IMR-90 (cell line): Measurements from ENCODE around the gene ABR. TPM values are rescaled to one million over a fixed set of nuclear protein-coding genes. Genes with fewer than 3 reads are reported as not detected.

Experiments
- ATAC-seq: fragments of 200-7000 bp; cut with Tn5 transposase; 2 replicates; pipeline ENCODE4 v1.9.1; 2020; ENCODE audit warnings: low read depth, mild to moderate bottlenecking, moderate library complexity
- BruUV-seq: library from RNA; stranded (reverse); fragments of 400-500 nt; replicated peaks from 2 replicates; lab custom pipeline; 2021; lab: Mats Ljungman, UMichigan
- CTCF ChIA-PET: fragments of 300-600 bp; formaldehyde crosslinking; extraction: SDS; loops from one replicate; lab custom pipeline; 2021; ENCODE audit warnings: antibody characterized with exemption; lab: Yijun Ruan, JAX
- POLR2A ChIA-PET: fragments of 300-600 bp; sonication (Branson Sonifier 250); formaldehyde crosslinking; loops from one replicate; lab custom pipeline; 2022; ENCODE audit warnings: antibody characterized with exemption; ENCODE audit not compliant: unreplicated experiment; lab: Charles Lee
- DNase-seq: peaks from one replicate; pipeline ENCODE4 v3.0.0; 2013
- H2AFZ ChIP-seq: replicated peaks from 2 replicates; pipeline ENCODE3; 2013; ENCODE audit warnings: low read length, mild to moderate bottlenecking; ENCODE audit not compliant: poor library complexity
- H2AK5ac ChIP-seq: 2 replicates; pipeline ENCODE4 v1.6.1; 2013; ENCODE audit warnings: low read depth, low read length, inconsistent platforms
- H2AK9ac ChIP-seq: replicated peaks from 2 replicates; pipeline ENCODE3; 2013; ENCODE audit warnings: mild to moderate bottlenecking, low read depth, low read length, moderate library complexity; ENCODE audit not compliant: poor library complexity
- H2BK120ac ChIP-seq: 2 replicates; pipeline ENCODE4 v1.6.1; 2013; ENCODE audit warnings: low read depth, low read length, inconsistent platforms
- H2BK15ac ChIP-seq: 3 replicates; pipeline ENCODE4 v1.6.1; 2013; ENCODE audit warnings: low read depth, low read length, inconsistent platforms
- H2BK20ac ChIP-seq: 2 replicates; pipeline ENCODE4 v1.6.1; 2013; ENCODE audit warnings: low read depth, mild to moderate bottlenecking, inconsistent platforms, low read length, moderate library complexity
- H2BK5ac ChIP-seq: 2 replicates; pipeline ENCODE4 v1.6.1; 2013; ENCODE audit warnings: mild to moderate bottlenecking, low read depth, low read length, inconsistent platforms; ENCODE audit not compliant: poor library complexity, severe bottlenecking
- H3K14ac ChIP-seq: replicated peaks from 2 replicates; pipeline ENCODE4 v1.6.1; 2013; ENCODE audit warnings: low read depth, low read length, inconsistent platforms
- H3K18ac ChIP-seq: 2 replicates; pipeline ENCODE4 v1.6.1; 2013; ENCODE audit warnings: low read depth, low read length, control low read depth
- H3K23ac ChIP-seq: 2 replicates; pipeline ENCODE4 v1.6.1; 2013; ENCODE audit warnings: low read depth, low read length, inconsistent platforms
- H3K27ac ChIP-seq: 2 replicates; pipeline ENCODE4 v1.5.1; 2013; ENCODE audit warnings: mild to moderate bottlenecking, control low read depth, low read length; ENCODE audit not compliant: insufficient read depth
- H3K27me3 ChIP-seq: 2 replicates; pipeline ENCODE4 v1.6.1; 2013; ENCODE audit warnings: low read length; ENCODE audit not compliant: control insufficient read depth, insufficient read depth
- H3K36me3 ChIP-seq: 2 replicates; pipeline ENCODE4 v1.6.1; 2013; ENCODE audit warnings: low read length, mixed read lengths; ENCODE audit not compliant: control insufficient read depth, insufficient read depth
- H3K4ac ChIP-seq: 2 replicates; pipeline ENCODE4 v1.6.1; 2013; ENCODE audit warnings: low read depth, low read length, inconsistent platforms
- H3K4me1 ChIP-seq: 2 replicates; pipeline ENCODE4 v1.6.1; 2013; ENCODE audit warnings: low read length, mixed read lengths; ENCODE audit not compliant: control insufficient read depth, insufficient read depth
- H3K4me2 ChIP-seq: 2 replicates; pipeline ENCODE4 v1.6.1; 2013; ENCODE audit warnings: low read depth, mild to moderate bottlenecking, control low read depth, low read length, moderate library complexity
- H3K4me3 ChIP-seq: 2 replicates; pipeline ENCODE4 v1.5.1; 2013; ENCODE audit warnings: low read depth, mild to moderate bottlenecking, control low read depth, low read length, moderate library complexity; ENCODE audit not compliant: insufficient read depth
- H3K56ac ChIP-seq: 2 replicates; pipeline ENCODE4 v1.6.1; 2013; ENCODE audit warnings: low read length, inconsistent platforms; ENCODE audit not compliant: insufficient read depth; ENCODE audit errors: extremely low read depth
- H3K79me1 ChIP-seq, 2 experiments: 2 replicates each; pipeline ENCODE4 v1.6.1; 2013; ENCODE audit warnings: low read length in 2 of 2, inconsistent platforms in 1 of 2, low read depth in 1 of 2
- H3K9ac ChIP-seq: 2 replicates; pipeline ENCODE4 v1.6.1; 2013; ENCODE audit warnings: low read depth, low read length, control low read depth
- H3K9me1 ChIP-seq: 2 replicates; pipeline ENCODE4 v1.6.1; 2013; ENCODE audit warnings: low read length, inconsistent platforms; ENCODE audit not compliant: insufficient read depth
- H3K9me3 ChIP-seq: 2 replicates; pipeline ENCODE4 v1.6.1; 2013; ENCODE audit warnings: low read length; ENCODE audit not compliant: control insufficient read depth, insufficient read depth
- H4K20me1 ChIP-seq: 2 replicates; pipeline ENCODE4 v1.6.1; 2013; ENCODE audit warnings: low read length, inconsistent platforms; ENCODE audit not compliant: insufficient read depth
- H4K5ac ChIP-seq: 2 replicates; pipeline ENCODE4 v1.6.1; 2013; ENCODE audit warnings: mild to moderate bottlenecking, low read depth, low read length, control low read depth
- H4K8ac ChIP-seq, 2 experiments: 2 replicates each; pipeline ENCODE4 v1.6.1; 2013; ENCODE audit warnings: low read depth in 2 of 2, low read length in 2 of 2, control low read depth in 1 of 2, inconsistent platforms in 1 of 2
- H4K91ac ChIP-seq: 2 replicates; pipeline ENCODE4 v1.6.1; 2013; ENCODE audit warnings: low read depth, low read length, inconsistent platforms; ENCODE audit not compliant: insufficient read depth
- ELK1 ChIP-seq: fragments of 150-350 bp; IDR thresholded peaks from 2 replicates; pipeline ENCODE4 v1.6.1; 2016; ENCODE audit warnings: low read depth, mild to moderate bottlenecking, low read length, moderate library complexity, borderline replicate concordance
- MAZ ChIP-seq: IDR thresholded peaks from 2 replicates; pipeline ENCODE4 v1.6.1; 2012; ENCODE audit warnings: low read depth, mild to moderate bottlenecking, low read length, improper control_type of control experiment, moderate library complexity, borderline replicate concordance
- NFE2L2 ChIP-seq: fragments of 150-350 bp; IDR thresholded peaks from 2 replicates; pipeline ENCODE4 v1.6.1; 2016; ENCODE audit warnings: low read depth, mild to moderate bottlenecking, low read length
- RFX5 ChIP-seq: IDR thresholded peaks from 2 replicates; pipeline ENCODE4 v1.8.0; 2012; ENCODE audit warnings: low read depth, mild to moderate bottlenecking, low read length, moderate library complexity
- WGBS, 2 experiments: methylation state at CpG; one replicate each; pipeline versions ENCODE4 v1.1.5 to v1.1.7; 2013; ENCODE audit warnings: missing lambda C conversion rate in 2 of 2; ENCODE audit not compliant: insufficient read length in 1 of 2; ENCODE audit errors: extremely low coverage in 2 of 2; 5-methylcytosine and 5-hydroxymethylcytosine counted together
- dilution Hi-C: fragments of 300-500 bp; cut with HindIII; formaldehyde crosslinking; loops from one replicate; pipeline ENCODE4 v1.14.3; 2018; ENCODE audit warnings: low sequenced_read_pairs; ENCODE audit not compliant: unreplicated experiment
- in situ Hi-C: fragments of 300-500 bp; cut with MboI; formaldehyde crosslinking; loops from 3 replicates; pipeline ENCODE4 v1.14.3; 2019; ENCODE audit warnings: low sequenced_read_pairs, inconsistent platforms, mixed read lengths
- intact Hi-C: fragments of 100-400 bp; cut with micrococcal nuclease; formaldehyde crosslinking; loops from 2 replicates; pipeline ENCODE4 v1.10.0; 2022
- polyA plus RNA-seq, 3 experiments: library from polyadenylated mRNA; depleted of rRNA; stranded (reverse); fragments of >200 nt; gene quantifications; 2 replicates each; pipeline ENCODE4 v1.2.3, GENCODE V29; 2012; ENCODE audit warnings: low replicate concordance in 1 of 3
- total RNA-seq: library from RNA; depleted of rRNA; stranded (reverse); fragments of >200 nt; gene quantifications from 2 replicates; pipeline ENCODE4 v1.2.3, GENCODE V29; 2012

The ABR gene
- total and polyA plus RNA-seq, 2 of the 4 experiments (the other 2 are of a cell fraction): 28.3 to 79.7 TPM

GRCh38 chr17:1180958-1181752 is 1.4 kb upstream of the ABR start (continued):
- TF ChIP-seq NFE2L2 (no peak), RFX5 (no peak)

GRCh38 chr17:1179112-1179817 is 516 bp downstream of the ABR start:
- Histone ChIP-seq H3K18ac (no peak overlapping the region; the same call in 1 of the 2 replicates), H3K9ac (peak overlapping the region; percentile 95), H3K4me1 (peaks cover 17% of the 10 kb centered on the region), H3K36me3 (peaks cover 4% of the 10 kb centered on the region; the same call in 1 of the 2 replicates), H2BK15ac (no peak overlapping the region), H3K4me2 (peak overlapping the region; percentile 87), H3K79me1 (peaks cover 9 to 29% of the 10 kb centered on the region in 2 experiments), H2AK5ac (no peak overlapping the region), H4K5ac (no peak overlapping the region), H4K91ac (no peak overlapping the region; the same call in 1 of the 2 replicates), H3K23ac (no peak overlapping the region), H3K9me3 (no peaks in the 10 kb centered on the region), H4K20me1 (peaks cover 30% of the 10 kb centered on the region), H2BK120ac (no peak overlapping the region), H3K4me3 (peak overlapping the region; percentile 99), H3K14ac (no peak overlapping the region), H2BK20ac (no peak overlapping the region), H2BK5ac (no peak overlapping the region), H3K27me3 (no peaks in the 10 kb centered on the region), H2AFZ (peak overlapping the region; percentile 92), H2AK9ac (peak overlapping the region; percentile 94), H3K4ac (no peak overlapping the region), H3K56ac (no peak overlapping the region), H4K8ac (no peak overlapping the region), H3K27ac (peak overlapping the region; percentile 73; the same call in 1 of the 2 replicates), H3K9me1 (peaks cover 11% of the 10 kb centered on the region)
- TF ChIP-seq ELK1 (no peak), MAZ (peak; percentile 36; the same call in 1 of the 2 replicates)
- in situ Hi-C loops: loop anchor here (10.0 kb wide), 1 partner anchor 54 kb away; no protein-coding TSS in a partner anchor
- POLR2A ChIA-PET: no interaction called here
- dilution Hi-C loops: no loop called here
- WGBS, 2 experiments: 1% methylated on average over 37 of the region's 69 CpGs; no CpG with 5 or more reads in 1 of the 2 experiments
- CTCF ChIA-PET: no interaction called here
- no TSS peak for BruUV-seq
- intact Hi-C loops: no loop called here
- DNase-seq (peak; percentile 26), ATAC-seq (peak; percentile 64)
